ENCODE data around the gene KLK13. TPM values are rescaled to one million over a fixed set of nuclear protein-coding genes. Genes with fewer than 3 reads are reported as not detected.

The KLK13 gene
- total and polyA plus RNA-seq, 10 donors, result 0.13 TPM; not detected in 9

GRCh38 chr19:51060336-51060735 is 4.6 kb downstream of the KLK13 start:
- 59 to 83% (median 64%) methylated on average over 4 of the region's 4 CpGs for WGBS, 5 donors
- Histone ChIP-seq H3K4me3 (no peak overlapping the region), H3K4me1 (peaks cover 0 to 10% (median 6%) of the 10 kb centered on the region in 6 donors), H3K9me3 (no peaks in the 10 kb centered on the region), H3K27ac (no peak overlapping the region), H3K36me3 (no peaks in the 10 kb centered on the region), H3K27me3 (replicated peaks in 1 of 7) (peaks cover 0 to 59% (median 19%) of the 10 kb centered on the region in 7 donors)
- no peak for DNase-seq
- TF ChIP-seq POLR2AphosphoS5 (IDR thresholded peaks at IDR 0.05) (no peak), CTCF (IDR thresholded peaks at IDR 0.05 in 8 of 11, conservative IDR thresholded peaks at IDR 0.05 in 3 of 11) (no peak), POLR2A (IDR thresholded peaks at IDR 0.05) (no peak)
- intact Hi-C loops (cut with DNase I; ENCODE audit: low total_unique reads), result no loop called here

- WGBS, 5 donors, result 71 to 83% (median 76%) methylated on average over 7 of the region's 7 CpGs
- peaks cover 0 to 59% (median 13%) of the 10 kb centered on the region in 7 donors for H3K27me3 ChIP-seq (replicated peaks in 1 of 7)
- no peaks in the 10 kb centered on the region for H3K36me3 ChIP-seq
- no peak for DNase-seq
- H3K9me3 ChIP-seq, result no peaks in the 10 kb centered on the region
- peaks cover 0 to 4% (median 2%) of the 10 kb centered on the region in 6 donors for H3K4me1 ChIP-seq
- intact Hi-C loops (cut with DNase I; ENCODE audit: low total_unique reads), result no loop called here
- no peak overlapping the region for H3K4me3 ChIP-seq
- TF ChIP-seq POLR2AphosphoS5 (IDR thresholded peaks at IDR 0.05), result no peak
- no peak for TF ChIP-seq CTCF (IDR thresholded peaks at IDR 0.05 in 8 of 11, conservative IDR thresholded peaks at IDR 0.05 in 3 of 11)
- TF ChIP-seq POLR2A (IDR thresholded peaks at IDR 0.05), result no peak
- no peak overlapping the region for H3K27ac ChIP-seq
These were observed 5.2 kb downstream of the KLK13 start for GRCh38 chr19:51059715-51060114.

- intact Hi-C loops (cut with DNase I; ENCODE audit: low total_unique reads), result no loop called here
- Histone ChIP-seq H3K4me3 (no peak overlapping the region), H3K27me3 (replicated peaks in 1 of 7) (peaks cover 0 to 54% (median 0%) of the 10 kb centered on the region in 7 donors)
These were observed 9.0 kb downstream of the KLK13 start for GRCh38 chr19:51055866-51056265.

GRCh38 chr19:51047031-51047335 is 17.9 kb downstream of the KLK13 start:
- Histone ChIP-seq H3K4me3 (no peak overlapping the region), H3K36me3 (no peaks in the 10 kb centered on the region), H3K27ac (no peak overlapping the region), H3K27me3 (replicated peaks in 1 of 7) (peaks cover 0 to 31% (median 0%) of the 10 kb centered on the region in 7 donors), H3K9me3 (peaks cover 0 to 7% (median 2%) of the 10 kb centered on the region in 8 donors), H3K4me1 (no peaks in the 10 kb centered on the region)
- 6 to 14% (median 12%) methylated on average over 4 of the region's 4 CpGs for WGBS, 5 donors
- TF ChIP-seq POLR2A (IDR thresholded peaks at IDR 0.05) (no peak), POLR2AphosphoS5 (IDR thresholded peaks at IDR 0.05) (no peak), CTCF (IDR thresholded peaks at IDR 0.05 in 8 of 11, conservative IDR thresholded peaks at IDR 0.05 in 3 of 11) (no peak)
- no peak for DNase-seq
- intact Hi-C loops (cut with DNase I; ENCODE audit: low total_unique reads), result no loop called here

More at GRCh38 chr19:51055866-51056265, 9.0 kb downstream of the KLK13 start:
- DNase-seq, result no peak
- Histone ChIP-seq H3K36me3 (no peaks in the 10 kb centered on the region), H3K27ac (no peak overlapping the region), H3K9me3 (no peaks in the 10 kb centered on the region), H3K4me1 (no peaks in the 10 kb centered on the region)
- TF ChIP-seq POLR2AphosphoS5 (IDR thresholded peaks at IDR 0.05), result no peak
- TF ChIP-seq CTCF (IDR thresholded peaks at IDR 0.05 in 8 of 11, conservative IDR thresholded peaks at IDR 0.05 in 3 of 11), result no peak
- TF ChIP-seq POLR2A (IDR thresholded peaks at IDR 0.05), result no peak
